CD4-positive, alpha-beta memory T cell (primary cell): ENCODE results near the gene IL17REL. TPM values are rescaled to one million over a fixed set of nuclear protein-coding genes. Genes with fewer than 3 reads are reported as not detected.
A peak's percentile ranks its signal among the peaks of the same experiment; 100 is the strongest.

ENCODE experiments used
- CTCF ChIA-PET: fragments of 350-600 bp; sonication (Branson Sonifier 250); formaldehyde crosslinking; loops from one replicate; lab custom pipeline; 2021; ENCODE audit warnings: inconsistent platforms; ENCODE audit not compliant: partially characterized antibody; lab: Charles Lee
- POLR2A ChIA-PET: fragments of 350-600 bp; sonication (Branson Sonifier 250); formaldehyde crosslinking; loops from one replicate; lab custom pipeline; 2021; ENCODE audit not compliant: partially characterized antibody; lab: Charles Lee
- DNase-seq, 5 donors: peaks; one replicate each; pipeline versions ENCODE4 v3.0.0 to v3.0.0-alpha.2; 2020 to 2022; ENCODE audit warnings: mixed read lengths in 1 of 5
- H3K27ac ChIP-seq: one replicate; pipeline ENCODE4 v1.7.0; 2013; ENCODE audit warnings: low read depth, low read length
- H3K27me3 ChIP-seq: 2 replicates; pipeline ENCODE4 v1.7.0; 2013; ENCODE audit warnings: mild to moderate bottlenecking, low read length, moderate library complexity; ENCODE audit not compliant: insufficient read depth
- H3K36me3 ChIP-seq: 2 replicates; pipeline ENCODE4 v1.7.0; 2013; ENCODE audit warnings: mild to moderate bottlenecking, low read length, moderate library complexity; ENCODE audit not compliant: insufficient read depth
- H3K4me1 ChIP-seq: 2 replicates; pipeline ENCODE4 v1.7.0; 2013; ENCODE audit warnings: mild to moderate bottlenecking, low read length, moderate library complexity; ENCODE audit not compliant: insufficient read depth
- H3K4me3 ChIP-seq, 2 donors: one replicate each; pipeline ENCODE4 v1.7.0; 2013; ENCODE audit warnings: low read length in 2 of 2, mild to moderate bottlenecking in 1 of 2
- H3K9me3 ChIP-seq, 2 donors: one replicate each; pipeline ENCODE4 v1.7.0; 2013; ENCODE audit warnings: low read length in 2 of 2, control low read depth in 1 of 2; ENCODE audit not compliant: control insufficient read depth in 1 of 2
- H3K27ac Mint-ChIP-seq, 7 donors: one replicate each; pipeline ENCODE4 v1.8.0; 2020 to 2021; ENCODE audit warnings: mixed read lengths in 7 of 7, mild to moderate bottlenecking in 6 of 7, inconsistent platforms in 3 of 7, moderate library complexity in 3 of 7
- H3K27me3 Mint-ChIP-seq, 2 donors: one replicate each; pipeline ENCODE4 v1.8.0; 2020 to 2021; ENCODE audit warnings: mixed read lengths in 2 of 2
- H3K36me3 Mint-ChIP-seq, 2 donors: one replicate each; pipeline ENCODE4 v1.8.0; 2020 to 2021; ENCODE audit warnings: mixed read lengths in 2 of 2, inconsistent platforms in 1 of 2, mild to moderate bottlenecking in 1 of 2
- H3K4me1 Mint-ChIP-seq, 4 donors: one replicate each; pipeline ENCODE4 v1.8.0; 2020 to 2021; ENCODE audit warnings: mixed read lengths in 4 of 4, mild to moderate bottlenecking in 1 of 4
- H3K4me3 Mint-ChIP-seq, 8 donors: one replicate each; pipeline ENCODE4 v1.8.0; 2020 to 2021; ENCODE audit warnings: mixed read lengths in 8 of 8, mild to moderate bottlenecking in 7 of 8, moderate library complexity in 6 of 8, inconsistent platforms in 3 of 8
- H3K9me3 Mint-ChIP-seq, 8 donors: one replicate each; pipeline ENCODE4 v1.8.0; 2020 to 2021; ENCODE audit warnings: mixed read lengths in 8 of 8, mild to moderate bottlenecking in 5 of 8, inconsistent platforms in 3 of 8, moderate library complexity in 1 of 8
- intact Hi-C: fragments of 100-400 bp; cut with micrococcal nuclease; formaldehyde crosslinking; loops from one replicate; pipeline ENCODE4 v1.15.1; 2023
- polyA plus RNA-seq, 2 donors: library from polyadenylated mRNA; unstranded; fragments of 300-500 nt; fragmentation: Illumina TruSeq; gene quantifications; one replicate each; pipeline ENCODE4 v1.2.3, GENCODE V29; 2021
- total RNA-seq, 2 experiments: library from RNA; stranded (reverse); gene quantifications; one replicate each; pipeline ENCODE4 v1.2.3, GENCODE V29; 2021

Gene IL17REL
- total RNA-seq (not detected), polyA plus RNA-seq (not detected)

GRCh38 chr22:50012211-50013181, at the start of gene IL17REL:
TSS of gene IL17REL (minus strand) at chr22:50012765. CDS start at chr22:50012646, 119 bp downstream.
- ChIA-PET POLR2A (no interaction called here), CTCF (interaction anchor here (0.6 to 1.4 kb wide), 2 partner anchors 18 to 976 kb away, joined by 3 to 5 read pairs; no protein-coding TSS in a partner anchor)
- Mint-ChIP-seq H3K4me1 (peaks cover 7 to 28% (median 18%) of the 10 kb centered on the region in 4 donors), H3K27ac (peak within 1 kb of the TSS in 6 of 7 donors; percentile 17 to 84 (median 70)), H3K9me3 (no peaks in the 10 kb centered on the region), H3K27me3 (peaks cover 1 to 8% of the 10 kb centered on the region in 2 donors), H3K36me3 (no peaks in the 10 kb centered on the region), H3K4me3 (peak within 1 kb of the TSS in 6 of 8 donors; percentile 46 to 79 (median 56))
- peaks cover 56% of the 10 kb centered on the region for H3K4me1 ChIP-seq
- no peaks in the 10 kb centered on the region for H3K9me3 ChIP-seq
- H3K36me3 ChIP-seq, result no peaks in the 10 kb centered on the region
- no peak within 1 kb of the TSS for H3K4me3 ChIP-seq
- DNase-seq, result no peak
- intact Hi-C loops, result loop anchor here (10.0 kb wide), 1 partner anchor 188 kb away; the partner anchor contains the start of gene BRD1
- no peaks in the 10 kb centered on the region for H3K27me3 ChIP-seq
- H3K27ac ChIP-seq, result peak within 1 kb of the TSS; percentile 61

GRCh38 chr22:50061824-50062355, 49.3 kb upstream of the IL17REL start:
- peaks cover 11 to 17% of the 10 kb centered on the region in 2 donors for H3K27me3 Mint-ChIP-seq
- H3K27me3 ChIP-seq, result peaks cover 5% of the 10 kb centered on the region
- no peaks in the 10 kb centered on the region for H3K4me1 ChIP-seq
- H3K36me3 ChIP-seq, result no peaks in the 10 kb centered on the region
- ChIA-PET POLR2A (no interaction called here), CTCF (no interaction called here)
- H3K27ac ChIP-seq, result no peak overlapping the region
- no peaks in the 10 kb centered on the region for H3K4me1 Mint-ChIP-seq
- no peak overlapping the region for H3K27ac Mint-ChIP-seq
- H3K36me3 Mint-ChIP-seq, result no peaks in the 10 kb centered on the region
- intact Hi-C loops, result no loop called here
- no peak overlapping the region for H3K4me3 ChIP-seq
- no peak for DNase-seq
- peaks cover 0 to 2% (median 0%) of the 10 kb centered on the region in 8 donors for H3K9me3 Mint-ChIP-seq
- H3K9me3 ChIP-seq, result no peaks in the 10 kb centered on the region
- H3K4me3 Mint-ChIP-seq, result no peak overlapping the region

GRCh38 chr22:50061141-50061823, 48.7 kb upstream of the IL17REL start:
- Mint-ChIP-seq H3K36me3 (no peaks in the 10 kb centered on the region), H3K27me3 (peaks cover 13 to 21% of the 10 kb centered on the region in 2 donors), H3K4me1 (no peaks in the 10 kb centered on the region), H3K4me3 (no peak overlapping the region), H3K27ac (no peak overlapping the region), H3K9me3 (peaks cover 0 to 2% (median 0%) of the 10 kb centered on the region in 8 donors)
- no peak overlapping the region for H3K27ac ChIP-seq
- peaks cover 5% of the 10 kb centered on the region for H3K27me3 ChIP-seq
- no peak for DNase-seq
- intact Hi-C loops, result no loop called here
- ChIA-PET POLR2A (no interaction called here), CTCF (no interaction called here)
- H3K9me3 ChIP-seq, result no peaks in the 10 kb centered on the region
- H3K4me1 ChIP-seq, result no peaks in the 10 kb centered on the region
- no peak overlapping the region for H3K4me3 ChIP-seq
- no peaks in the 10 kb centered on the region for H3K36me3 ChIP-seq

- Mint-ChIP-seq H3K27ac (no peak overlapping the region), H3K4me3 (no peak overlapping the region), H3K27me3 (peaks cover 13 to 27% of the 10 kb centered on the region in 2 donors), H3K4me1 (no peaks in the 10 kb centered on the region), H3K36me3 (no peaks in the 10 kb centered on the region), H3K9me3 (peaks cover 0 to 2% (median 0%) of the 10 kb centered on the region in 8 donors)
- Histone ChIP-seq H3K36me3 (no peaks in the 10 kb centered on the region), H3K27me3 (peaks cover 5% of the 10 kb centered on the region), H3K9me3 (no peaks in the 10 kb centered on the region), H3K4me3 (no peak overlapping the region), H3K27ac (no peak overlapping the region), H3K4me1 (no peaks in the 10 kb centered on the region)
- DNase-seq, result no peak
- intact Hi-C loops, result no loop called here
- CTCF ChIA-PET, result no interaction called here
- POLR2A ChIA-PET, result no interaction called here
Measured at GRCh38 chr22:50060441-50061140, 48.0 kb upstream of the IL17REL start.

DNA sequence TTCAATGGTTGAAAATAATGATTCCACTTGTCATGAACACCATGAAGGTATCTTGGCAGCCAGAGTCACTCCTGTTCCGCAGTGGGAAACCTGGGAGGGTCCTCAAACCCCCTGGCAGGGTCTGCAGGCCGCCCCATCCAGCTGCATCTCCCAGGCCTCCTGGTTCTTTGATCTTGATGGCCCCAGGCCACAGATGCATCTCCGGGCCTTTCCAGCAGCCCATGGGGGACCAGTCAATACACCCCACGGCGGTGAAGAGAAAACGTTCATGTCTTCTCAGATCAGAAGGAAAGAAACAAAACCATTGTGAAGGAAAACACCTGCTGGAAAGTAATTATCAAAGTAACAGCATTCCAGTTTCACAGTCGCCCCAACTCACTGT, 47.3 kb upstream of the IL17REL start:
- no peak overlapping the region for H3K4me3 Mint-ChIP-seq
- CTCF ChIA-PET, result no interaction called here

GRCh38 chr22:50058906-50059880, 46.6 kb upstream of the IL17REL start:
- Histone ChIP-seq H3K9me3 (no peaks in the 10 kb centered on the region), H3K27me3 (peaks cover 5% of the 10 kb centered on the region), H3K36me3 (no peaks in the 10 kb centered on the region), H3K4me3 (no peak overlapping the region), H3K4me1 (no peaks in the 10 kb centered on the region), H3K27ac (no peak overlapping the region)
- peaks cover 0 to 2% (median 0%) of the 10 kb centered on the region in 8 donors for H3K9me3 Mint-ChIP-seq
- peaks cover 14 to 30% of the 10 kb centered on the region in 2 donors for H3K27me3 Mint-ChIP-seq
- no peak for DNase-seq
- ChIA-PET CTCF (no interaction called here), POLR2A (no interaction called here)
- no peaks in the 10 kb centered on the region for H3K4me1 Mint-ChIP-seq
- intact Hi-C loops, result no loop called here
- H3K27ac Mint-ChIP-seq, result no peak overlapping the region
- no peaks in the 10 kb centered on the region for H3K36me3 Mint-ChIP-seq
- H3K4me3 Mint-ChIP-seq, result no peak overlapping the region

More for the DNA sequence above, 47.3 kb upstream of the IL17REL start:
- H3K36me3 ChIP-seq, result no peaks in the 10 kb centered on the region
- peaks cover 5% of the 10 kb centered on the region for H3K27me3 ChIP-seq
- H3K4me3 ChIP-seq, result no peak overlapping the region
- no peaks in the 10 kb centered on the region for H3K4me1 ChIP-seq
- Mint-ChIP-seq H3K27me3 (peaks cover 15 to 28% of the 10 kb centered on the region in 2 donors), H3K4me1 (no peaks in the 10 kb centered on the region), H3K36me3 (no peaks in the 10 kb centered on the region), H3K9me3 (peaks cover 0 to 2% (median 0%) of the 10 kb centered on the region in 8 donors), H3K27ac (no peak overlapping the region)
- H3K9me3 ChIP-seq, result no peaks in the 10 kb centered on the region
- H3K27ac ChIP-seq, result no peak overlapping the region
- no peak for DNase-seq
- intact Hi-C loops, result no loop called here
- POLR2A ChIA-PET, result no interaction called here
